Measurements from ENCODE around the gene GALC. TPM values are rescaled to one million over a fixed set of nuclear protein-coding genes. Genes with fewer than 3 reads are reported as not detected.

Gene GALC
- total and polyA plus RNA-seq, 2 donors from 2014 or later, result 13.6 to 29.4 TPM

DNA sequence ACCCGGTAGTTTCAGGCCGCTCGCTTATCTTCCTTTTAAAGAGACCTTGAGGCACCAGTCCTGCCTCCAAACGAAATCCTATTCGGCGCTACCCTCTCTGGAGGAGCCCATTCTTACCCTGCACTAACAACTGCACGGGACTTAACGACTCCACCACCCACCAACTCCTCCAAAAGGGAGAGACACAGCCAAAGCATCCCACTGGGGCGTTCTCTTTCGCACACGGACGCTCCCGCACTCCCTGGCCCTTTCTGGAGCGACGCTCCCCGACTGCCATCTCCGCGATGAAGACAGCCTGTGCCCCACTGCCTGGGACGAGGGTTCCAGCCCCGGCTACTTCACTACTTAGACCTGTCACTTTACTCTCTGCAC lies 650 bp downstream of the GALC start:
- no peaks in the 10 kb centered on the region for H3K27me3 ChIP-seq (ENCODE audit: control insufficient read depth, insufficient read depth, low read length)
- peak overlapping the region; percentile 70 to 84 (median 78) for H3K4me3 ChIP-seq (ENCODE audit: low read length in 3 of 3)
- no peak for DNase-seq
- no peaks in the 10 kb centered on the region for H3K9me3 ChIP-seq (ENCODE audit: control insufficient read depth in 2 of 3, insufficient read depth in 1 of 3, low read length in 3 of 3)
- no peaks in the 10 kb centered on the region for H3K36me3 ChIP-seq (ENCODE audit: control insufficient read depth in 2 of 3, insufficient read depth in 3 of 3, low read length in 3 of 3)
- TF ChIP-seq CTCF (IDR thresholded peaks at IDR 0.05; ENCODE audit: borderline replicate concordance, extremely low read depth, insufficient read depth), result no peak
- FAIRE-seq, result no peak
- H3K27ac ChIP-seq (ENCODE audit: low read depth in 2 of 2, low read length in 2 of 2), result peak overlapping the region; percentile 92 to 93
- H3K9ac ChIP-seq (ENCODE audit: low read length in 3 of 3), result peak overlapping the region; percentile 8 to 95 (median 48)
- intact Hi-C loops (cut with DNase I), result no loop called here
- H3K4me1 ChIP-seq (ENCODE audit: control insufficient read depth in 2 of 3, insufficient read depth in 2 of 3, low read depth in 1 of 3, low read length in 3 of 3), result peaks cover 0 to 5% (median 0%) of the 10 kb centered on the region in 3 donors

- DNase-seq (no peak), FAIRE-seq (no peak)
- Histone ChIP-seq H3K27ac (ENCODE audit: low read depth in 2 of 2, low read length in 2 of 2) (no peak overlapping the region), H3K4me3 (ENCODE audit: low read length in 3 of 3) (no peak overlapping the region), H3K27me3 (ENCODE audit: control insufficient read depth, insufficient read depth, low read length) (no peaks in the 10 kb centered on the region), H3K4me1 (ENCODE audit: control insufficient read depth in 2 of 3, insufficient read depth in 2 of 3, low read depth in 1 of 3, low read length in 3 of 3) (peaks cover 0 to 5% (median 0%) of the 10 kb centered on the region in 3 donors), H3K9ac (ENCODE audit: low read length in 3 of 3) (no peak overlapping the region), H3K9me3 (ENCODE audit: control insufficient read depth in 2 of 3, insufficient read depth in 1 of 3, low read length in 3 of 3) (no peaks in the 10 kb centered on the region), H3K36me3 (ENCODE audit: control insufficient read depth in 2 of 3, insufficient read depth in 3 of 3, low read length in 3 of 3) (no peaks in the 10 kb centered on the region)
- no peak for TF ChIP-seq CTCF (IDR thresholded peaks at IDR 0.05; ENCODE audit: borderline replicate concordance, extremely low read depth, insufficient read depth)
- intact Hi-C loops (cut with DNase I), result no loop called here
These were observed 2.3 kb downstream of the GALC start for GRCh38 chr14:87990682-87991081.

DNA sequence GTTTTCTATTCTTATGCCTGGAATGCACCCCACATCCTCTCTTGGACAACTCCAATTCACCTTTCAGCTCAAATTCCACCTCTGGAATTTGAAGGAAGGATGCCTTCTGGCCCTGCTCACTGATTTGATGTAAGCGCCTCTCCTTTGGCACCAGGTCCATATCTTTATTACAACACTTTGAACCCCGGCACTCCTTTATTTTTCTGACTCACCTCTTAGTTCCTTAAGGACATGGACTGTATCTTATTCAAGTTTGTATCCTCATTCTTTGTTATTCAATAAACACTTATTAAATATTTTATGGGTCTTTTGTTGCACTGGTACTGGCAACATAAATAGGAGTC lies 3.1 kb downstream of the GALC start:
- H3K4me3 ChIP-seq (ENCODE audit: low read length in 3 of 3), result no peak overlapping the region
- H3K9ac ChIP-seq (ENCODE audit: low read length in 3 of 3), result no peak overlapping the region
- FAIRE-seq, result no peak
- no peak for TF ChIP-seq CTCF (IDR thresholded peaks at IDR 0.05; ENCODE audit: borderline replicate concordance, extremely low read depth, insufficient read depth)
- no peaks in the 10 kb centered on the region for H3K27me3 ChIP-seq (ENCODE audit: control insufficient read depth, insufficient read depth, low read length)
- H3K9me3 ChIP-seq (ENCODE audit: control insufficient read depth in 2 of 3, insufficient read depth in 1 of 3, low read length in 3 of 3), result no peaks in the 10 kb centered on the region
- no peak overlapping the region for H3K27ac ChIP-seq (ENCODE audit: low read depth in 2 of 2, low read length in 2 of 2)
- no peak for DNase-seq
- intact Hi-C loops (cut with DNase I), result no loop called here
- H3K4me1 ChIP-seq (ENCODE audit: control insufficient read depth in 2 of 3, insufficient read depth in 2 of 3, low read depth in 1 of 3, low read length in 3 of 3), result peaks cover 0 to 5% (median 0%) of the 10 kb centered on the region in 3 donors
- no peaks in the 10 kb centered on the region for H3K36me3 ChIP-seq (ENCODE audit: control insufficient read depth in 2 of 3, insufficient read depth in 3 of 3, low read length in 3 of 3)

Data from kidney (tissue), 14 donors.